Activated naive CD4-positive, alpha-beta T cell (primary cell): ENCODE measurements around the gene OSBPL9.
"Not testable (repeated sequence)": the region's sequence is repeated elsewhere in the genome, so short reads cannot be mapped to it uniquely, and the experiment has no call there.

ENCODE experiments used
- DNase-seq, 4 experiments: peaks; one replicate each; lab custom pipeline; 2025; lab: John Stamatoyannopoulos, UW

OSBPL9 gene

DNA sequence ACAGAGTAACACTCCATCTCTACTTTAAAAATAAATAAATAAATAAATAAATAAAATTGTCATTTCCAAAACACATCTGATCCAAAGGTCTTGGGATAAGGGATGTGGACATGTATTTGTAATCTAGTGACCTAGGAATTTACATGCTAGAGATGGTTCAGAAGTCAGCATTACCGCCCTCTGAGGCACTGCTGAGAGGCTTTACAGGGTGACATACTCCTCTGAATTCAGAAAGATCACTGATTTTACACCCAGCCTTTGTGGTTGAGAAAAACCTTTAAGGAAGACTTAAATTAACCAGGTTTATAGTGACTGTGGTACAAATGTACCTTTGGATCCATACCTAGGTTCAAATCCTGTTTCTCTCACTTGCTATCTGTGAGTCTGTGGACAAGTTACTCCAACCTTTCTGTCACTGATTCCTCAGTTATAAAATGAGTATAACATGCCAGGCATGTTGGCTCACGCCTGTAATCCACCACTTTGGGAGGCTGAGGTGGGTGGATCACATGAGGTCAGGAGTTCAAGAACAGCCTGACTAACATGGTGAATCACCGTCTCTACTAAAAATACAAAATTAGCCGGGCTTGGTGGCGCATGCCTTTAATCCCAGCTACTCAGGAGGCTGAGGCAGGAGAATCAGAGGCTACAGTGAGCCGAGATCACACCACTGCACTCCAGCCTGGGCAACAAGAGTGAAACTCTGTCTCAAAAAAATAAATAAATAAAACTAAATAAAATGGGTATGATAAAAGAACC lies 20.1 kb downstream of the OSBPL9 start:
- DNase-seq: no peak

DNA sequence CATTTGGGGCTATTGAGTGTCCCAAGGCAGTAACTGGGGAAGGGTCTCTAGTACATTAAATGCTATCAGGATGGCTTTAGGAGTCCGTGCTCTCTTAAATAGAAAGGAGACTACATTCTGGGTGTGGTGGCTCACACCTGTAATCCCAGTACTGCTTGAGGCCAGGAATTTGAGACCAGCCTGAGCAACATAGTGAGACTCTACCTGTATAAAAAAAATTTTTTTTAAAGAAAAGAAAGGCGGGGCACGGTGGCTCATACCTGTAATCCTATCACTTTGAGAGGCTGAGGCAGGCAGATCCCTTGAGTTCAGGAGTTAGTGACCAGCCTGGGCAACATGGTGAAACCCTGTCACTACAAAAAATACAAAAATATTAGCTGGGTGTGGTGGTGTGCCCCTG lies 21.5 kb downstream of the OSBPL9 start:
- DNase-seq: no peak

DNA sequence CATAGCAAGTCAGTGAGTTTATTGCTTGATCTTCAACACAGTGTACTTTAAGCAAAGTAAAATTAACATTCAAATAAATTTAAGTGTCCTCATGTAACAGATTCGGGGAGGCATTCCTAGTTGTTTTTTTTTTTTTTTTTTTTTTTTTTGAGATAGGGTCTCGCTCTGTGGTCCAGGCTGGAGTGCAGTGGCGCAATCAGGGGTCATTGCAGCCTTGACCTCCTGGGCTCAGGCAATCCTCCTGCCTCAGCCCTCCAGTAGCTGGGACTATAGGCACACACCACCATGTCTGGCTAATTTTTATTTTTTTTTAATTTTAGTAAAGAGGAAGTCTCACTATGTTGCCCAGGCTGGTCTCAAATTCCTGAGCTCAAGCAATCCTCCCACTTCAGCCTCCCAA lies 22.8 kb downstream of the OSBPL9 start:
- DNase-seq: no peak

DNA sequence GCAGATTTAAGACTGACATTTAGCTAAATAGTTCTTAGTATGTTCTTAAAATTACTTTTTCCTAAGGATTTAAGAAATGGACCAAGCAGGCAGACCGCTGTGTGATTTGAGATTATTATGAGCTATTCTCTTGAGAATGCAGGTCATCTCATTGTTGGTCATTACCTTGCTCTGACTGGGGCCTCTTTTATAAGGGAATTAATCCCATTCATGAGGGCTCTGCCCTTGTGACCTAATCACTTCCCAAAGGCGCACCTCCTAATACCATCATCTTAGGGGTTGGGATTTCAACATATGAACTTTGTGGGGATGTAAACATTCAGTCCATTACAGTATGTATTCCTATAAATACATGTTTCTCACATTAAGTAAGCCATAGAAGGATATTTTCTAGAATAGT lies 24.2 kb downstream of the OSBPL9 start:
- DNase-seq: no peak

DNA sequence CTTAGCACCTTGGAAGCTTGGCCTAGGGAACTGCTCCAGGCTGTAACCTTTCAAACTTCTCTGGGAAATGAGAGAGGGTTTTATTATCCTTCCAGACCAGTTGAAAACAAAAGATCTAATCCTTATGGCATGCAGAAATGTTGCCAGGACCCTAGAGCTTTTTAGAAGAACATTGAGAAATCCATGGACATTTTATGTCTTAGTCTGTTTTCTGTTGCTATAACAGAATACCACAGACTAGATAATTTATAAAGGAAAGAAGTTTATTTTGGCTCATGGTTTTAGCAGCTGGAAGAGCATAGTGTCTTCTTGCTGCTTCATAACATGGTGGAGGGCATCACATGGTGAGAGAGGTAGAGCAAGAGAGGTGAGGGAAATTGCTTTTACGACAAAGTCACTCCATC lies 25.8 kb downstream of the OSBPL9 start:
- DNase-seq: no peak

DNA sequence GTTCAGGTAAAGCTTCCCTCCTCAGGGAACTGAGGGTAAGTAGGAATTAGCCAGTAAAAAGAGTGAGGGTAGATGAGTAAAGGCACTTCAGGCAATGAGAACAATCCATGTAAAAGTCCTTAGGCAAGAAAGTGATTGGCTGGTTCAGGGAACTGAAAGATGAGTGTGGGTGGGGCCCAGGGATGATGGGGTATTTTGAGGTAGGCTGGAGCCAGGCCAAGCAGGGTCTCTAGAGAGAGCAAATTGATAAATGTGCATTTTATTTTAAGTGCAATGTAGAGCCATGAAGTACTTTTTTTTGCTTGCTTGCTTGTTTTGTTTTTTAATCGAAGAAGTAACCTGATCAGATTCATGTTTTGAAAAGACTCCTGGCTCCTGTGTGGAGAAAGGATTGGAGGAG lies 26.5 kb downstream of the OSBPL9 start:
- DNase-seq: no peak

DNA sequence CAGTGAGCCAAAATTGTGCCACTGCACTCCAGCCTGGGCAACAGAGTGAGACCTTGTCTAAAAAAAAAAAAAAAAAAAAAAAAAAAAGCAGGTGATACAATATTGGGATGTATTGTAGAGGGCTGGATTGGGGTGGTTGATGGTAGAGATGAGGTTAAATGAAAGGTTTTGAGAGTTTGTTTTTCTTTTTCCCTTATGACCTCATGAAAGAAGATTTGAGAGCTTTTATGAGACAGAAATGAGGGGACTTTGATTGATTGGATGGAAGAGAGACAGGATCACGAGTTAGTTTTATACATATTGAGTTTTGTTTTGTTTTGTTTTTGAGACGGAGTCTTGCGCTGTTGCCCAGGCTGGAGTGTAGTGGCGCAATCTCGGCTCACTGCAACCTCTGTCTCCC lies 27.1 kb downstream of the OSBPL9 start:
- DNase-seq: no peak

DNA sequence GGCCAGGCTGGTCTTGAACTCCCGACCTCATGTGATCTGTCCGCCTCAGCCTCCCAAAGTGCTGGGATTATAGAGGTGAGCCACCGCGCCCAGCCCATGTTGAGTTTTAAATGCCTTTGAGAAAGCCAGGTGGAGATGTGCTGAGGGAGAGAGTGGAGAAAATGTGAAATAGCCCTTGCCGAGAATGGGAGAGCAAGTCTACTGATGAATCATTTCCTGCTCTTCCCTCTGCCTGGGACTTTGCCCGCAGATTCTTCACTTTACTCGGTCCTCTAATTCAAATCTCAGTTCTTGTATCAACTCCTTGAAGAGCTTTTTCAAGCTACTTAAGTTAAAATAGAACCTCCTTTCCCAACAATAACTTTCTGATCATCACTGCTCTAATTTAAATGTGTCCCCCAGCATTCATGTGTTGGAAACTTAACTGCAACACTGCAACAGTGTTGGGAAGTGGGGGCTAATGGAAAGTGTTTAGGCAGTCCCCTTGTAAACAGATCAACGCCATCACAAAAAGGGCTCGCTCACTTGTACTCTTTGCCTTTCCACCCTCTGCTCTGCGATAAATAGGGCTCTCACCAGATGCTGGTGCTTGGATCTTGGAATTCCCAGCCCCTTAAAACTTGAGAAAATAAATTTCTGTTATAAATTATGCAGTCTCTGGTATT lies 27.8 kb downstream of the OSBPL9 start:
- no peak for DNase-seq

DNA sequence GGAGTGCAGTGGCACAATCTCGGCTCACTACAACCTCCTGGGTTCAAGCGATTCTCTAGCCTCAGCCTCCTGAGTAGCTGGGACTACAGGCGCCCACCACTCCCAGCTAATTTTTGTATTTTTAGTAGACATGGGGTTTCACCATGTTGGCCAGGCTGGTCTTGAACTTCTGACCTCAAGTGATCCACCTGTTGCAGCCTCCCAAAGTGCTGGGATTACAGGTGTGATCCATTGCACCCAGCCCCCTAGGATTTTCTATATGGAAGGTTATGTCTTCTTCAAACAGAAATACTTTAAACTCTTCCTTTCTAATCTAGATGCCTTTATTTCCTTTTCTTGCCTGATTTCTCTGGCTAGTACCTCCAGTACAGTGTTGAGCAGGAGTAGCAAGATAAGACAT lies 29.7 kb downstream of the OSBPL9 start:
- DNase-seq: not testable (repeated sequence)

DNA sequence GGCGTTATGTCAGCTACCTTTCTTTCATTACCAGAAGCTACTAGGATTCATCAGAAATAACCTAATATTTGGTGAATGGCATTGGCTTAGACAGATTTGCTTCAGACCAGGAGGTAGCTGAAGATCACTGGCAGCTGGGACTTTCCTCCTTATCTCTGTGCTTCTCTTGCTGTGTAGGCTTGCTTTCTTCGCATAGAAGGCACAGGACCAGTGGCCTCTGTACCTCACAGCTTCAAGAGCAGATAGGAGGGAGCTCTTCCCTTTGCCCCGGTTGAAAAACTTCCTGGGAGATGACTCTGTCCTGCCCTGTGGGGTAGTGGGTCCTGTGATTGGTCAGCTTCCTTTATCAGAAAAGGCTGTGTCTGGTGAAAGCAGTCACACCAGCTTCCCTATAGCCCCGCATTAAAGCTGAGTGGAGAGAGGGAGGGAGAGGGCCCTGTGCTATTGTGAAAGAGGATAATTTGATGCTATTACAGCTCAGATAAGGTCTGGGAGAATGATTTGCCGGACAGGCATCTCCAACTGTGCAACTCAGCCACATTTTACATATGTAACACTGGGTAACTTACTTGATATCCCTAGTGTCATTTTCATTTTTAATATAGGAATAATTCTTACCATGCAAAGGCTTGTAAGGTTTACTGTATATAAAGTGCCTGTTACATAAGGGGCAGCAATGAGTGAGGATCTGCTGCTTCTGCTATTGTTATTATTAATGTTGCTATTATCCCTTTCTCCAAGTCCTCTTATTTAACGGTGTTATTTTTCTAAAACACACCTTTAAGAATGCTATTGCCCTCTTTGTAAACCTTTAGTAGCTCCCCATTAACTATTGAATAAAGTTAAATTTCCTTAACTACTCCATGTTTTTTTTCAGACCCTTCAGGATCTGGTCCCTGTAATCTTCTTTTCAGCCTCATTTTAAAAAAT lies 31.6 kb downstream of the OSBPL9 start:
- DNase-seq: no peak

DNA sequence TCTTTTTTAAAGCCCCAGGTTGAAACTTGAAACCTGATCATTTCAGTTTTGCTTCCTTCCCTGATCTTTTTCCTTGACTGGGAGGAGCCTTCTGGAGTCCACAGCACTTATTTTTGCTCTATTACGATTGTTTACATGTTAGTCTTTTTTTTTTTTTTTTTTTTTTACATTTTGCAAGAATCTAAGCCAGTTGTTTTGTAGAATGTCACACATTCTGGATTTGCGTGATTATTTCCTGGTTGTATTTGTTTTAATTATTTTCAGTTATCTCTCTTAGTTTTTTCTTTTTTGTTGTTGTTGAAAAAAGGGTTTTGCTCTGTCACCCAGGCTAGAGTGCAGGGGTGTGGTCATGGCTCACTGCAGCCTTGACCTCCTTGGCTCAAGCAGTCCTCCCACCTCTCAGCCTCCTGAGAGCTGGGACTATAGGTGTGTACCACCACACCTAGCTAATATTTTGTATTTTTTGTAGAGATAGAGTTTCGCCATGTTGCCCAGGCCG lies 32.8 kb downstream of the OSBPL9 start:
- DNase-seq: no peak

DNA sequence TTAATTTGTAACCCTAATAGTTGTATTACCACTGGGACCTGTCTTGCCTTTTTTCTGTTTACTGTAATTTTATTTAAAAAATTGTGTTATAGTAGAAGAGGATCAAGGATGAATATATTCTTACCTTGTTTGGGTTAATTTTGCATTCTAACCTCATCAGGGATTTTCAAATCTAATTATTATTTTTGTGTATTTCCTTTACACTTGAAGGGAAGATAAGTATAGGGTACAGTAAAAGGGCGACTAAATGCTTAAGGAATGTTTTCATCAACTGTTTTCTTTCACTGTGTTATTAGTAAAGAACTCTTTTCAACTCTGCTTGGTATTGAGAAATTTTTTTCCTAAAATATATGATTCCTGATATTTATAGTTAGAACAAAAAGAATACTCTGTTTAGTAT lies 33.3 kb downstream of the OSBPL9 start:
- no peak for DNase-seq

DNA sequence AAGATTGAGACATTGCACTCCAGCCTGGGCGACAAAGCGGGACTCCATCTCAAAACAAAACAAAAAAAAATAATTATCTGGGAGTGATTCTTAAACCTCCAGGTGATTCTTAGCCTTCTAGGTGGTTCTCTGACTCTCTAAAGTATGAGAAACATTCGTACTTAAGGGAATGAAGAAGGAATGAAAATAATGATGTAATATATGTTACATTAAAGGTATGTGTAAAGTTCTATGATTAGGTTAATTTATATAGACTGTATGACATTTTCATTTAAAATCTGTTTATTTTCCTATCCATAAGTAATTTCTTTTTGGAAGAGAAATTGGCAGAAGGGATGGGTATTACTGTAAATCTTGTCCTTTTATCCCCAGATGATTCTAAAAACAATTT lies 34.7 kb downstream of the OSBPL9 start:
- DNase-seq: no peak

DNA sequence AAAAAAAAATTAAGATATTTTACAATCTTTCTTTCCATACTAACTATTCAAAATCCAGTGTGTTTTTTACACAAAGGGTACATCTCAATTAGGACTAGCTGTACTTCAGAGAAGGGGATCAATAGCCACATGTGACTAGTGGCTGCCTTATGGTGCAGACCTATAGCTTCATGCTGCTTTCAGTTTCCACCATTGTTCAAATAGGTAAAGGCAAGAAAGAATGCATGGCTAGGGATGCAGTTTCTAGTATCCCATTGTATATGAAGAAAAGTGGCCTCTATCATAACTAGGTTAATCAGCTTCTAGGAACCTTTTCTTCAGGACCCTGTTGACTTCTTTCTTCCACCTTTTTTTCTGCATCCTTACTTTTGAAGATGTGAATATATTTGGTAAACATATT lies 35.7 kb downstream of the OSBPL9 start:
- no peak for DNase-seq

DNA sequence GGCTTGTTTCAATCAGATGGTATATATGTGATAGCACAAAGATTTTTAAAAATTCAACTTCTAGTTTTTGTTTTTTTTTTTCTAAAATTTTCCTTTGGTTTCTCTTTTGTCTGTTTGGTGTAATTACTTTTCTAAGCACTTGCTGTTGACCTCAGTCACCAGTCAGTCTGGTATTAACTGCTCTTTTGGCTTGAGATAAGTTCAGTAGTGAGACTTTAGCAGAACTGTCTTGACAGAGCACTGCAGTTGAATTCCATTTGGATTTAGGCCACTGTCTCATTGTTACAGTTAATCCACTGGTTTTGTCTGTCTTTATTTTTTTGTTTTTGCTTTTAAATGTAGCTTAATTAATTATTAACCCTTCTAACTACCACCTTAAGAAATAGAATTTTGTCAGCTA lies 36.2 kb downstream of the OSBPL9 start:
- no peak for DNase-seq

DNA sequence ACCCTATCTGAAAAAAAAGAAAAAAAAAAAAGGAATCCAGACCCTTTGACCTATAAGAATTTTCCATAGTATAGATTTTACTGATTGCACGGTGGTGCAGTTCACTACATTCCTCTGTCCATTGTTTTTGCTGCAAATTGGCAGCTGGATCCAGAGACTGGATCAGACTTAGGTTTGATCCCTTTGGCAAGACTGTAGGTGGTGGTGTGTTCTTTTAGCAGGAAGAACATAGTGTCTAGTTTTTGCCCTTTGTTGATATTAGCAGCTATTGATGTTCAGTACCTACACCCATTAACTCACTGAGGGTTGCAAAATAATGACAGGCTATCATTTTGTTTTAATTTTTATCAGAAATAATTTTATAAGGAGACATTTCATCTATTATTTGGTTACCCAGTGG lies 37.1 kb downstream of the OSBPL9 start:
- DNase-seq: no peak

DNA sequence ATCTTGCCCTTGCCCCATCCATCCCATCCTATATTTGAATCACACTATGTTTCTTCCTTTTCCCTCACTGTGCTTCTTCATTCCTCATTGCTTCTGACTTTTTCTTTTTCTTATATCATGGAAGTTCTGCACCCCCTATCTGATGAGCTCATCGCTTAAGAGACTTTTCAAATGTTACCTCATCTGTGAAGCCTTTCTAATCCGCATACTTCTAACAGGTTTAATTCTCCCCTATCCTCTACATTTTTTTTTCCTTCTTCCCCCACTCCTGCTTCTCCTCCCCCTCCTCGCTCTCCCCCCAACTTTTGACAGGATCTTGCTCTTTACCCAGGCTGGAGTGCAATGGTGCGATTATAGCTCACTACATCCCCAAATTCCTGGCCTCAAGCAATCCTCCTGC lies 39.5 kb downstream of the OSBPL9 start:
- DNase-seq: no peak

DNA sequence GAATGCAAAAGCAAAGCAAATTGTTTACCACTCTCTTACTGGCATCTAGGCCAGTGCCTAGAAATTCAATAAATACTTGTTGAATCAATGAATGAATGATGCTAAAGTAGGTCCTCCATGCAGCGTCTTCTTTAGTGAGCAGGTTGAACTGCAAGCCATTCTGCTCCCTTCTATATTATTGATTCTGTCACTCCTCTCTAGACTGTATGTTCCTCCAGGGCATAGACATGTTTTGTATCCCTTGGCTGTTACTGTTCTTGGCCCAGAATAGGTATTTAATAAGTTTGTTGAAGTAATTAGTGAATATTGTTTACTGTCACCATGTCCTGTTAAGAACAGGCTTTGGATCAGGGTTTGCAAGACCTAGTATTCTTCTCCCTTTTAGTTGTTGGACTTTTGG lies 43.7 kb downstream of the OSBPL9 start:
- no peak for DNase-seq

DNA sequence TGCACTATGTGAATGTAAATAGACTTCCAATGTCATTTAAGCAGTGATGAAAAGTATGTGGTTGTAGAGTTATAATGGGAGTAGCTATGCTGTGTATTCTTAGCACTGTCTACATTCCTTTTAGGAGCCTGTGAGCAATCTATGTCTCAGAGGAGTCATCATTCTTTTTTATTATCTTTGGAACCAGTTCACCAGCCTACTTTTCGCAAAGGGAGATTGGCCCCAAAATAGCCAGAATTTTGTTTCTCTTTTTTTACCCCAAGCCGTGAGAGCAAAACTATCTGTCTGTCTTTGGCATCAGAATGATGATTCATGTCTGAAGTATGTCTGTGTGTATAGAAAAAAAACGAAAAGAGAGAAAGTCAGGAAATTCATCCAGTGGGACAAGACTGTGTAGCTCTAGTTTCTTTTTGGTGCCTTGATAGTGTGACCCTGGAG lies 44.2 kb downstream of the OSBPL9 start:
- DNase-seq: no peak

DNA sequence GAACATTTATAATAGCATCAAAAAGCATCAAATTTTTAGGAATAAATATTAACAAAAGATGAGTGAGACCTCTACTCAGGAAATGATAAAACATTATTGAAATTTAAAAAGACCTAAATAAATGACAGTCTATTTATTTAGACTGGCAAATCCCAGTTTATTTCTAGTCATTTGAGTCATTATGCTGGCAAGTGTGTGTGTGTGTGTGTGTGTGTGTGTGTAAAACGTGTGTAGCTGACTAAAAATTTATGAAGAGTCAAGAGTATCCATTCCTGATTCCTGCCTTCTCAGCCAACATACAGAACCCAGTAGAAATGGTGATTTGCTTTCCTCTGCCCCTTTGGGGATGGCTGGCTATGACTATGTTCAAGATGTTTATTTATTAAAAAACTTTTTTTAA lies 46.2 kb downstream of the OSBPL9 start:
- no peak for DNase-seq

DNA sequence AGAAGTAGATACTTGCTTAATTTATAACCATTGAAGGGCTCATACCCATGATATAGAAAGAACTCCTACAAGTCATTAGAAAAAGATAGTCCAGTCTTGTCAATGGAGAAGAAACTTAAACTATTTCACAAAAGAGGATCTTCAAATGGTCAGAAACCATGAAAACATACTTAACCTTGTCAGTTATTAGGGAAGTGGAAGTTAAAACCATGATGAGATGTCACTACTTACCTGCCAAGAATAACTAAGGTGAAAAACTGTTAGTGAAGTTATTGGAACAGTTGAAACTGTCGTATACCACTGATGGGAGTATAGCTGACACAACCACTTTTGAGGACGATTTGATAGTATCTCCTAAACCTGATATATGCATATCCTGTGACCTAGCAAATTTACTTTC lies 46.8 kb downstream of the OSBPL9 start:
- no peak for DNase-seq

DNA sequence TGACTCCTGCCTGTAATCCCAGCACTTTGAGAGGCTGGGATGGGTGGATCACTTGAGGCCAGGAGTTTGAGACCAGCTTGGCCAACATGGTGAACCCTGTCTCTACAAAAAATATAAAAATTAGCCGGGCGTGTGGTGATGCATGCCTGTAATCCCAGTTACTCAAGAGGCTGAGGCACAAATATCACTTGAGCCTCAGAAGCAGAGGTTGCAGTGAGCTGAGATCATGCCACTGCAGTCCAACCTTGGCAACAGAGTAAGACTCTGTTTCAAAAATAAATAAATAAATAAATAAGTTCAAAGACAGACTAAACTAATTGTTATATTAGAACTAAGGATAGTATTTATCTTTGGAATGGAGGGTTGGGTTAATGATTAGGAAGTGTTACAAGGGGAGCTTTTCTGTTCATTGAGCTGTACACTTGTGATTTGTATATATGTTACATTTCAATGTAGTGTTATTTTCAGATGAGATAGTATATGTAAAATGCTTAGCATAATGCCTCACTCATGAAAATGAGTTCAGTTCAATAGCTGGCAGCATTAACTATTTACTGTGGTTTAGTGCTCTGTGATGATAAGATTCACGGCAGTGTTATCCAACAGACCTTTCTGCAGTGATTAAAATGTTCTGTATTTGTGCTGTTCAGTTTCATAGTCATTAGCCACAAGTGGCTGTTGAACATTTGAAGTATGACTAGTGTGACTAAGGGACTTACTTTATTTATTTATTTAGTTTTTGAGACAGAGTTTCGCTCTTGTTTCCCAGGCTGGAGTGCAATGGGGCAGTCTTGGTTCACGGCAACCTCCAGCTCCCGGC lies 47.7 kb downstream of the OSBPL9 start:
- DNase-seq: no peak
